Fibroblast of lung (primary cell): ENCODE measurements around the gene MUSK. TPM values are rescaled to one million over a fixed set of nuclear protein-coding genes. Genes with fewer than 3 reads are reported as not detected.

Experiments
- DNase-seq, 2 donors: peaks; one replicate each; pipeline versions ENCODE4 v3.0.0 to v3.0.0-alpha.2; 2010; ENCODE audit warnings: low read depth in 2 of 2
- H2AFZ ChIP-seq: 2 replicates; pipeline ENCODE4 v1.5.1; 2012; ENCODE audit warnings: low read length, control low read depth, inconsistent platforms
- H3K27ac ChIP-seq: 2 replicates; pipeline ENCODE4 v1.5.1; 2011; ENCODE audit warnings: low read length, control low read depth; ENCODE audit not compliant: insufficient read depth
- H3K27me3 ChIP-seq: 2 replicates; pipeline ENCODE4 v1.5.1; 2011; ENCODE audit warnings: mild to moderate bottlenecking, low read length; ENCODE audit not compliant: control insufficient read depth, insufficient read depth
- H3K36me3 ChIP-seq: 2 replicates; pipeline ENCODE4 v1.5.1; 2011; ENCODE audit warnings: low read length; ENCODE audit not compliant: control insufficient read depth, insufficient read depth
- H3K4me1 ChIP-seq: 2 replicates; pipeline ENCODE4 v1.5.1; 2011; ENCODE audit warnings: low read length; ENCODE audit not compliant: control insufficient read depth, insufficient read depth; ENCODE audit errors: extremely low read depth
- H3K4me2 ChIP-seq: 2 replicates; pipeline ENCODE4 v1.5.1; 2011; ENCODE audit warnings: low read length, control low read depth; ENCODE audit not compliant: insufficient read depth; ENCODE audit errors: extremely low read depth
- H3K4me3 ChIP-seq, 4 experiments: fragments of 200-600 bp in 1 of 4; sonication (generic) in 1 of 4; replicated peaks in 1 of 4; 2 replicates each; pipeline ENCODE4 v1.5.1; 2011 to 2016; ENCODE audit warnings: low read length in 4 of 4, low read depth in 3 of 4, mild to moderate bottlenecking in 3 of 4, control low read depth in 2 of 4, inconsistent platforms in 1 of 4, mixed read lengths in 1 of 4; ENCODE audit not compliant: insufficient read depth in 1 of 4; ENCODE audit errors: control extremely low read depth in 1 of 4
- H3K79me2 ChIP-seq: 2 replicates; pipeline ENCODE4 v1.5.1; 2012; ENCODE audit warnings: mild to moderate bottlenecking, low read length, inconsistent platforms; ENCODE audit not compliant: control insufficient read depth, insufficient read depth
- H3K9ac ChIP-seq: 2 replicates; pipeline ENCODE4 v1.5.1; 2011; ENCODE audit warnings: mild to moderate bottlenecking, low read length, control low read depth; ENCODE audit not compliant: insufficient read depth
- H3K9me3 ChIP-seq: 2 replicates; pipeline ENCODE4 v1.5.1; 2012; ENCODE audit warnings: low read depth, low read length; ENCODE audit not compliant: control insufficient read depth, insufficient read depth
- H4K20me1 ChIP-seq: 2 replicates; pipeline ENCODE4 v1.5.1; 2011; ENCODE audit warnings: low read length; ENCODE audit not compliant: control insufficient read depth, insufficient read depth; ENCODE audit errors: extremely low read depth
- CTCF ChIP-seq, 2 donors: IDR thresholded peaks in 1 of 2; conservative IDR thresholded peaks in 1 of 2; 1 replicate in 1 of 2; 2 replicates in 1 of 2; pipeline ENCODE4 v1.5.1; 2011 to 2012; ENCODE audit warnings: low read length in 2 of 2, control low read depth in 1 of 2, inconsistent platforms in 1 of 2, low read depth in 1 of 2, mild to moderate bottlenecking in 1 of 2
- EZH2 ChIP-seq: IDR thresholded peaks from 2 replicates; pipeline ENCODE4 v1.5.1; 2012; ENCODE audit warnings: low read length, control low read depth, mild to moderate bottlenecking; ENCODE audit errors: missing control alignments
- polyA plus RNA-seq, 2 donors: library from polyadenylated mRNA; depleted of rRNA in 1 of 2; stranded (reverse) in 1 of 2; unstranded in 1 of 2; fragments of >200 nt; gene quantifications; 2 replicates each; pipeline ENCODE4 v1.2.1, GENCODE V29; 2011 to 2012; ENCODE audit warnings: missing spikeins in 1 of 2
- total RNA-seq: library from RNA; depleted of rRNA; stranded (reverse); fragments of >200 nt; gene quantifications from 2 replicates; pipeline ENCODE4 v1.2.1, GENCODE V29; 2014

The MUSK gene
- total and polyA plus RNA-seq, 2 donors (not counting 1 experiment from before 2014, with no cell fraction given) = 0.31 to 0.66 TPM

- Histone ChIP-seq H3K4me3 (no peak overlapping the region), H3K36me3 (no peaks in the 10 kb centered on the region), H3K4me1 (peaks cover 22% of the 10 kb centered on the region), H3K9ac (no peak overlapping the region), H3K79me2 (no peaks in the 10 kb centered on the region), H3K27me3 (no peaks in the 10 kb centered on the region), H4K20me1 (no peaks in the 10 kb centered on the region), H3K27ac (peak overlapping the region; percentile 72), H3K4me2 (no peak overlapping the region), H2AFZ (no peak overlapping the region), H3K9me3 (no peaks in the 10 kb centered on the region)
- peak; percentile 96 for DNase-seq
- no peak for TF ChIP-seq CTCF (conservative IDR thresholded peaks at IDR 0.05 in 1 of 2, IDR thresholded peaks at IDR 0.05 in 1 of 2; ENCODE audit: low read depth in 1 of 2, low read length in 2 of 2)
- no peak for TF ChIP-seq EZH2
Measured at GRCh38 chr9:110752766-110753165, 84.2 kb downstream of the MUSK start.

GRCh38 chr9:110753731-110754231 lies 85.2 kb downstream of the MUSK start:
- Histone ChIP-seq H3K79me2 (no peaks in the 10 kb centered on the region), H3K9ac (no peak overlapping the region), H3K4me2 (no peak overlapping the region), H3K27me3 (no peaks in the 10 kb centered on the region), H3K9me3 (no peaks in the 10 kb centered on the region), H3K4me1 (peaks cover 16% of the 10 kb centered on the region), H3K4me3 (no peak overlapping the region), H3K36me3 (no peaks in the 10 kb centered on the region), H2AFZ (no peak overlapping the region), H4K20me1 (no peaks in the 10 kb centered on the region), H3K27ac (peak overlapping the region; percentile 72)
- no peak for TF ChIP-seq EZH2
- TF ChIP-seq CTCF (conservative IDR thresholded peaks at IDR 0.05 in 1 of 2, IDR thresholded peaks at IDR 0.05 in 1 of 2; ENCODE audit: low read depth in 1 of 2, low read length in 2 of 2) = no peak
- DNase-seq = peak; percentile 22 to 70

GRCh38 chr9:110755179-110755578 lies 86.6 kb downstream of the MUSK start:
- H3K36me3 ChIP-seq = no peaks in the 10 kb centered on the region
- no peak overlapping the region for H3K27ac ChIP-seq
- no peaks in the 10 kb centered on the region for H3K79me2 ChIP-seq

More at GRCh38 chr9:110755179-110755578, 86.6 kb downstream of the MUSK start:
- no peak for TF ChIP-seq EZH2
- Histone ChIP-seq H3K9me3 (no peaks in the 10 kb centered on the region), H3K4me3 (no peak overlapping the region), H3K9ac (no peak overlapping the region), H4K20me1 (no peaks in the 10 kb centered on the region), H2AFZ (no peak overlapping the region), H3K27me3 (no peaks in the 10 kb centered on the region), H3K4me1 (peaks cover 14% of the 10 kb centered on the region), H3K4me2 (no peak overlapping the region)
- DNase-seq = no peak
